Middle frontal gyrus (tissue), 1 donor: ENCODE measurements around the gene CETN2.
"Not testable (repeated sequence)": the region's sequence is repeated elsewhere in the genome, so short reads cannot be mapped to it uniquely, and the experiment has no call there.

ENCODE experiments used
- DNase-seq: peaks from one replicate; pipeline ENCODE4 v3.0.0-alpha.2; 2015; ENCODE audit warnings: low spot score; ENCODE audit errors: extremely low spot score

CETN2 gene

GRCh38 chrX:152832520-152832919 is 2.0 kb upstream of the CETN2 start:
- no peak for DNase-seq

DNA sequence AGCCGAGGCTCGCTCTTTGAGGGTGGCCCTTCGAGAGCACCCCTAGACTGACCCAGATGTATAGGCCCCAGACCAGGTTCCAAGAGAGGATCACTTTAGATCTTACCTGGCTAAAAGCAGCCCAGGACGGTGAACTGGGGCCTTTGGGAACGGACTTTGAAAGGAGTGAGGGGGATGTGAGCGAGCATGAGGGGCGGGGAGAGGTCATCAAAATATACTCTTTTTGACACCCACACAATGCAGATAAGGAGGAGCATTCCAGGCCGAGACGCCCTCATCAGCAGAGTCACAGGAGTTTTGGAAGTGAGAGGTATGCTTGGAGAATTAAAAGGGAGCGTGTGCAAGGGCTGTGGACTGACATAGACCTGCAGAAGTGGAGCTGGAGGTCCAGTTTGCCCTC is 834 bp upstream of the CETN2 start:
- DNase-seq, result no peak

DNA sequence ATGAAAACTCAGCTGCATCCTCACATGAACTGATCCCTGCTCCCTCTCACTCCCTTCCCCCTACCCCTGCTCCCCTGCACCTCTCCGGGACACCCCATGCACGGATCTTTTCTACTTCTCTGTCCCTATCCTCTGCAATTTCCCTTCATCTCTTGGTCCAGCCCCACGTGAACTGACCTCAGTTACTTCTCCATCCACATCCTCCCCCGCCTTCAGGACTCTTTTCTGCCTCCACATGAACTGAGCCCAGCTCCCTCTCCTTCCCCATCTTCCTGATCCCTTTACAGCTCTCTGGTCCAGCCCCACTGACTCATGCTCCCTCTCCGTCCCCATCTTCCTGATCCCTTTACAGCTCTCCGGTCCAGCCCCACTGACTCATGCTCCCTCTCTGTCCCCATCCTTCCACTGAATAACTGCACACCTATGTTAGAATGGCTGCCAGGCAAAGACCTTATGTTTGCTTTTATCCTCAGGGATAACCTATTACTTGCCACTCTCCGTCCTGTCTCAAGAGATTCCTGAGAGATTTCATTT is 5.6 kb downstream of the CETN2 start:
- DNase-seq, result no peak

GRCh38 chrX:152823657-152824056 is 6.9 kb downstream of the CETN2 start:
- DNase-seq, result no peak

DNA sequence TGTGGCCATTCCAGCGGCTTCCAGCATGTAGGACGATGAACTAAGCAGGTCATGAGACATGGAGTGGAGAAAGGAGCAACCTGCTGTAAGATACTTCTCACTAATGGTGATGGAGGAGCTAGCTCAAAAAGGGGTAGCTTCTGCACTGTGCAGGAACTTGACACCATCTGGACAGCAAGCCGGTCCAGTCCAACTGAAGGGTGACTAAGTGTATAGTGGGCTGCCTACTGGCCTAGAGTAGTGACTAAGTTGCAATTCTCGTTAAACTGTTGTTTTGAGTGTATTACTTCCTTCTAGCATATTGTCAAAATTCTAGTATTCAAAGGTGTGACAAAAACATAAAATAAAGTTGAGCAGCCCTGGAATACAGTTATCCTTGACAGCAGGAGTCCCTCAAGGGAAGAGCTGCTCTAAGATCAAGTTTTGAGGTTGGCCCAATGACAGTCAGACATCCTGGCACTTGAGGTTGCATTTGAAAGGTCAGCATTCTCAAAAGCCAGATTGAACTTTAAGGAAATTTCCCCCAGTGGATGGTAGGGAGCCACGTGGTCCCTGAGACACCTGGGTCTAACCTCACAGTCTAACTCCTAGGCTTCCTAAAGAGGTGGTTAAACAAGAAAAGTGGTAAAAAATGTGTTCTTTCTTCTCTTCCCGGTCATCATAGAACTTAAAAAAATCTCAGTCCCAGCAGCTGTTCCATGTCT is 8.0 kb downstream of the CETN2 start:
- DNase-seq, result no peak

DNA sequence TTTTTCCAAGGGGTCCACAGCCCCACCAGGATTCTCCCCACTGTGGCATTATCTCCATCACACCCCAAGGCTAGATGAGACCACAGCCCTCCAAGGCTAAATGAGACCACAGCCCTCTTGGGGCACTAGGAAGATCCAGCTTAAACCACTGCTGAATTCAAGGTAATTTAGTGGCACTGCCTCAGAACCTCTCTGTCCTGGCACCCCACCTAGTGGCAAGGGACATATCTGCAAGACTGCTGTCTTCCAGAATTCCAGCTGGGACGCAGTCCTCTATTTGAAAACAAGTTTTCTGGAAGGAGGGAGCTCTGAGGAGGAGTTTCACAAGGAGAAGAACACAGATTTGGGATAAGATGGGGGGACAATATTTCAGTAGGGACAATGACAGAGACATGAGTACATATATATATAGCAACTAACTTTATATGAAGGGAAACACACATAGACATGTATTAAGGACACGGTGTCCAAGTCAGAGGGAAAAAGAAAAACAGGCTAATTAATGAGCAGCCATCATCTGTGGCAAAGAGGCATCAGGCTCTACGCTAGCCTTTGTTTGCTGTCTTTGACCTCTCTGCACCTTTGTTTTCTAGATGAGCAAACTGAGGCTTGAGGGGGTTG is 9.3 kb downstream of the CETN2 start:
- DNase-seq, result no peak

DNA sequence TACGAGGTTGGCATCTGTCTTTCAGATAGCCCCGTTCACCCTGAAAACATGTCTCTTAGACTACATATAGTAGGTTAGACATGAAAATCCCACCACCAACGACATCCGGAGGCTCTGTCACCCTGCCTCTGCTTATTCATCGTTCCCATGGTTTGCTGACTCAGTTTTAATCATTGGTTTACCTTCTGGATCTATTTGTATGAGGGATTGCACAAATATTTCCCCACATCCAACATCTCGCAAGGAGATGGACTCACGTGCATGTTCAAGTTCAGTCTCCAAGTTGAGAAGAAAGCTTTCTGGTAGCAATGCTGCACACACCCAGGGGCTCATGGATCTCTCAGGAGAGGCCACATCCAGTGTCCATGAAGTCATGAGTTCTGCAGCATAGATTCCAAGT is 10.8 kb downstream of the CETN2 start:
- DNase-seq, result no peak

- no peak for DNase-seq
These were observed 11.3 kb downstream of the CETN2 start for GRCh38 chrX:152819266-152819665.

GRCh38 chrX:152818356-152818755 is 12.2 kb downstream of the CETN2 start:
- DNase-seq, result no peak

- DNase-seq, result no peak
These were observed 13.3 kb downstream of the CETN2 start for GRCh38 chrX:152817078-152817764.

DNA sequence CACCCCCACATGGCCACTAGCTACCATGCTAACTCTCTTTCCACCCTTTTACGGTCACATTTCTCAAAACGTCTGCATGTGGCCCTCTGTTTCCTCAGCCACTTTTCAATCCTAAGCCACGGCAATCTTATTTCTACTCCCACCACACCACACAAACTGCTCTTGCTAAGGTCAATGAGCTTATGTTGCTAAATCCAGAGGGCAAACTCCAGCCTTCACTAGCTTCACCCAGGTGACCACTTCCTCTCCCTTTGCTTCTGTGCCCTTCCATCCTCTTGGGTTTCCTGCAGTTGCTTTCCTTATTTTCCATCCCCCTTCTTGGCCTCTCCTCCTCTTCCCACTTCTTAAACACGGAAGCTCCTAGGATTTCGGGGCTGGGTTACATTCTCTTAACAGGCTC is 16.5 kb downstream of the CETN2 start:
- DNase-seq, result no peak

GRCh38 chrX:152813206-152813605 is 17.4 kb downstream of the CETN2 start:
- DNase-seq, result no peak

GRCh38 chrX:152810403-152810802 is 20.2 kb downstream of the CETN2 start:
- DNase-seq, result no peak

GRCh38 chrX:152806035-152806434 is 24.5 kb downstream of the CETN2 start:
- DNase-seq, result no peak

DNA sequence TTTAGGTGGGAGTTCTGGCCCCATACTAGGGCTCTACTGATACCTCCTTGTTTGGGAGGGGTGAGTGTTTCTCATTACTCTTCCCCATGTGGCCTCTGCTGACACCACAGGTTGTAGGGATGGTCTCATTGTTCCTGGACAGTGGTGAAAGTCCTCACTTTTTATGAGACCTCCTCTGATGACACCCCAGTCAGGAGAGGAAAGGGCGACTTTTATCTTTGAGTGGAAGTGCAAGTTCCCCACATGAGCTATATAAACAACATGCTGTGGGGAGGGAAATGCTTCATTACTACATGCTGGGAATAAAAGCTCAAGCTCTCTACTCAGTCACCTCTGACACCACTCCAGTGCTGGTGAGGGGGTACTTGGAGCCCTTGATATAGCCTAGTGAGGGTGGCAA is 31.6 kb downstream of the CETN2 start:
- DNase-seq, result no peak

- not testable (repeated sequence) for DNase-seq
These were observed 43.5 kb downstream of the CETN2 start for GRCh38 chrX:152787062-152787461.
